ENCODE measurements around the gene KLLN. TPM values are rescaled to one million over a fixed set of nuclear protein-coding genes. Genes with fewer than 3 reads are reported as not detected.

KLLN gene
- total RNA-seq, 1 experiment from 2014 or later, result 2.0 TPM

GRCh38 chr10:87843714-87844113 is 19.6 kb downstream of the KLLN start:
- H2AFZ ChIP-seq (ENCODE audit: low read length), result no peak overlapping the region
- no peaks in the 10 kb centered on the region for H3K27me3 ChIP-seq (ENCODE audit: low read length)
- H3K9me2 ChIP-seq (replicated peaks; ENCODE audit: insufficient read depth, low read length), result no peaks in the 10 kb centered on the region
- H3K4me3 ChIP-seq (ENCODE audit: low read length), result no peak overlapping the region
- no peaks in the 10 kb centered on the region for H4K20me1 ChIP-seq (ENCODE audit: insufficient read depth, low read depth, low read length)
- no peaks in the 10 kb centered on the region for H3K79me2 ChIP-seq (ENCODE audit: low read length)
- H3K4me2 ChIP-seq (ENCODE audit: low read depth, low read length, poor library complexity, severe bottlenecking), result no peak overlapping the region
- no peaks in the 10 kb centered on the region for H3K36me3 ChIP-seq (ENCODE audit: insufficient read depth, low read length)
- no peak for DNase-seq
- no peak overlapping the region for H3K9ac ChIP-seq (ENCODE audit: low read length)
- H3K9me3 ChIP-seq (ENCODE audit: low read length), result no peaks in the 10 kb centered on the region
- H3K4me1 ChIP-seq (ENCODE audit: low read length), result no peaks in the 10 kb centered on the region
- H3K27ac ChIP-seq (ENCODE audit: low read length), result no peak overlapping the region

GRCh38 chr10:87842776-87843497 is 20.4 kb downstream of the KLLN start:
- Histone ChIP-seq H3K9me3 (ENCODE audit: low read length) (no peaks in the 10 kb centered on the region), H3K36me3 (ENCODE audit: insufficient read depth, low read length) (no peaks in the 10 kb centered on the region), H3K27me3 (ENCODE audit: low read length) (no peaks in the 10 kb centered on the region), H2AFZ (ENCODE audit: low read length) (no peak overlapping the region), H3K4me2 (ENCODE audit: low read depth, low read length, poor library complexity, severe bottlenecking) (no peak overlapping the region), H4K20me1 (ENCODE audit: insufficient read depth, low read depth, low read length) (no peaks in the 10 kb centered on the region), H3K79me2 (ENCODE audit: low read length) (no peaks in the 10 kb centered on the region), H3K4me1 (ENCODE audit: low read length) (no peaks in the 10 kb centered on the region), H3K9ac (ENCODE audit: low read length) (no peak overlapping the region), H3K9me2 (replicated peaks; ENCODE audit: insufficient read depth, low read length) (no peaks in the 10 kb centered on the region), H3K4me3 (ENCODE audit: low read length) (no peak overlapping the region), H3K27ac (ENCODE audit: low read length) (no peak overlapping the region)
- DNase-seq, result no peak

DNA sequence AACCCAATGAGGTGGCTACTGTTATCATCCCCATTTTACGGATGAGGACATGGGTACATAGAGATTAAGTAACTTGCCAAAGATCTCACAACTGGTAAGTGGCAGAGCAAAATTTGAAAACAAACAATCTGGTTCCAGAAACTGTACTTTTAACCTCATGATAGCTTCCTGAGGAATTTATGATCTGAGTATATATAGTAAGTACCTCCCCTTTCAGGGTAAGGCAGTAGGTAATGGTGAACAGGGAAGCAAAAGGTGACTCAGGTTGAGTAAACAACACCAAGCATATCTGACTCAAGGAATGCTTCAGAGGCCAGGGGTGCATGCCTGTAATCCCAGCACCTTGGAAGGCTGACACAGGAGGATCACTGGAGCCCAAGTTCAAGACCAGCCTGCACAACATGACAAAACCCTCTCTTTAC is 21.1 kb downstream of the KLLN start:
- Histone ChIP-seq H3K9me3 (ENCODE audit: low read length) (no peaks in the 10 kb centered on the region), H3K36me3 (ENCODE audit: insufficient read depth, low read length) (no peaks in the 10 kb centered on the region), H2AFZ (ENCODE audit: low read length) (no peak overlapping the region), H3K4me1 (ENCODE audit: low read length) (no peaks in the 10 kb centered on the region; the same call in 1 of the 2 replicates), H3K9me2 (replicated peaks; ENCODE audit: insufficient read depth, low read length) (no peaks in the 10 kb centered on the region), H3K79me2 (ENCODE audit: low read length) (no peaks in the 10 kb centered on the region), H3K9ac (ENCODE audit: low read length) (no peak overlapping the region), H4K20me1 (ENCODE audit: insufficient read depth, low read depth, low read length) (no peaks in the 10 kb centered on the region), H3K27ac (ENCODE audit: low read length) (no peak overlapping the region), H3K4me2 (ENCODE audit: low read depth, low read length, poor library complexity, severe bottlenecking) (no peak overlapping the region), H3K4me3 (ENCODE audit: low read length) (no peak overlapping the region), H3K27me3 (ENCODE audit: low read length) (no peaks in the 10 kb centered on the region)
- DNase-seq, result no peak

DNA sequence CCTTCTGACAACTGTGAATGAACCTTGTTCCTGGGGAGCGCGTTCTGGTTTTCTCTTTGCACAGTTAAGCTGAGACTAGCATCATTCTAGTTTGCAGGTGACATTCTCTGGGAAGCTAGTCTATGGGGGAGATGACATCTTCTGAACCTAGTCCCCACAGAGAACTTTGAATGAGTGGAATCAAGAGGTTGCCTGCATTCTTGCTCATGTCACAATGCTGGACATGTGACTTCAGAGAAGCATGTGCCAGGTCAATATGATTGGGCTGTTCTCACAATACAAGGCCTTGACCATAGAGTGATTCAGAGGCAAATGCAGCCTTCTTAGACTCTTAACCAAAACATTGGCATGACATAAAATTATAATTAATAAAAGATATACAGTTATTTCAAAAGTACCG is 22.1 kb downstream of the KLLN start:
- Histone ChIP-seq H3K79me2 (ENCODE audit: low read length) (no peaks in the 10 kb centered on the region), H3K4me2 (ENCODE audit: low read depth, low read length, poor library complexity, severe bottlenecking) (no peak overlapping the region), H3K9me3 (ENCODE audit: low read length) (no peaks in the 10 kb centered on the region), H4K20me1 (ENCODE audit: insufficient read depth, low read depth, low read length) (no peaks in the 10 kb centered on the region), H3K4me3 (ENCODE audit: low read length) (no peak overlapping the region), H2AFZ (ENCODE audit: low read length) (no peak overlapping the region), H3K4me1 (ENCODE audit: low read length) (no peaks in the 10 kb centered on the region; the same call in 1 of the 2 replicates), H3K9me2 (replicated peaks; ENCODE audit: insufficient read depth, low read length) (no peaks in the 10 kb centered on the region), H3K27ac (ENCODE audit: low read length) (no peak overlapping the region), H3K36me3 (ENCODE audit: insufficient read depth, low read length) (no peaks in the 10 kb centered on the region), H3K27me3 (ENCODE audit: low read length) (no peaks in the 10 kb centered on the region), H3K9ac (ENCODE audit: low read length) (no peak overlapping the region)
- DNase-seq, result no peak

GRCh38 chr10:87838650-87839049 is 24.7 kb downstream of the KLLN start:
- Histone ChIP-seq H3K4me3 (ENCODE audit: low read length) (no peak overlapping the region), H3K4me1 (ENCODE audit: low read length) (no peaks in the 10 kb centered on the region; the same call in 1 of the 2 replicates), H3K4me2 (ENCODE audit: low read depth, low read length, poor library complexity, severe bottlenecking) (no peak overlapping the region), H3K27me3 (ENCODE audit: low read length) (no peaks in the 10 kb centered on the region), H3K9me3 (ENCODE audit: low read length) (no peaks in the 10 kb centered on the region), H3K27ac (ENCODE audit: low read length) (no peak overlapping the region), H3K79me2 (ENCODE audit: low read length) (no peaks in the 10 kb centered on the region), H3K9ac (ENCODE audit: low read length) (no peak overlapping the region), H3K36me3 (ENCODE audit: insufficient read depth, low read length) (no peaks in the 10 kb centered on the region), H4K20me1 (ENCODE audit: insufficient read depth, low read depth, low read length) (no peaks in the 10 kb centered on the region), H3K9me2 (replicated peaks; ENCODE audit: insufficient read depth, low read length) (no peaks in the 10 kb centered on the region), H2AFZ (ENCODE audit: low read length) (no peak overlapping the region)
- DNase-seq, result no peak

- Histone ChIP-seq H3K4me2 (ENCODE audit: low read depth, low read length, poor library complexity, severe bottlenecking) (no peak overlapping the region), H3K9me2 (replicated peaks; ENCODE audit: insufficient read depth, low read length) (no peaks in the 10 kb centered on the region), H3K36me3 (ENCODE audit: insufficient read depth, low read length) (no peaks in the 10 kb centered on the region), H3K79me2 (ENCODE audit: low read length) (no peaks in the 10 kb centered on the region), H3K9ac (ENCODE audit: low read length) (no peak overlapping the region), H4K20me1 (ENCODE audit: insufficient read depth, low read depth, low read length) (no peaks in the 10 kb centered on the region), H3K4me1 (ENCODE audit: low read length) (no peaks in the 10 kb centered on the region; the same call in 1 of the 2 replicates), H3K9me3 (ENCODE audit: low read length) (no peaks in the 10 kb centered on the region), H3K27ac (ENCODE audit: low read length) (no peak overlapping the region), H3K4me3 (ENCODE audit: low read length) (no peak overlapping the region), H3K27me3 (ENCODE audit: low read length) (no peaks in the 10 kb centered on the region), H2AFZ (ENCODE audit: low read length) (no peak overlapping the region)
- no peak for DNase-seq
Measured at GRCh38 chr10:87837445-87837844, 25.9 kb downstream of the KLLN start.

DNA sequence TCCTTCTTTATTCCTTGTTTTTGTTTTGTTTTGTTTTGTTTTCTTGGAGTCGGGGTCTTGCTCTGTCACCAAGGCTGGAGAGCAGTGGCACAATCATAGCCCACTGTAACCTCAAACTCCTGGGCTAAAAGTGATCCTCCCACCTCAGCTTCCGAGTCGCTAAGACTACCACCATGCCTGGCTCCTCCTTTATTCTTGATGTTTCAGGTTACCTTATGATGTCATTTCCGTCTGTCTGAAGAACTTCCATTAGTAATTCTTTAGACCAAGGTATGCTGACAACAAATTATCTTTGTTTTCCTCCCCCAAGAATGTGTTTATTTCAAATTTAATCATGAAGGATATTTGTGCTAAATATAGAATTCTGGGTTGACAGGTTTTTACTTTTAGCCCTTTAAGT is 27.2 kb downstream of the KLLN start:
- no peak overlapping the region for H3K27ac ChIP-seq (ENCODE audit: low read length)
- H3K36me3 ChIP-seq (ENCODE audit: insufficient read depth, low read length), result no peaks in the 10 kb centered on the region
- H2AFZ ChIP-seq (ENCODE audit: low read length), result no peak overlapping the region
- H3K4me1 ChIP-seq (ENCODE audit: low read length), result no peaks in the 10 kb centered on the region; the same call in 1 of the 2 replicates
- H3K4me3 ChIP-seq (ENCODE audit: low read length), result no peak overlapping the region
- H3K9ac ChIP-seq (ENCODE audit: low read length), result no peak overlapping the region
- no peaks in the 10 kb centered on the region for H3K79me2 ChIP-seq (ENCODE audit: low read length)
- H3K4me2 ChIP-seq (ENCODE audit: low read depth, low read length, poor library complexity, severe bottlenecking), result no peak overlapping the region
- no peaks in the 10 kb centered on the region for H3K27me3 ChIP-seq (ENCODE audit: low read length)
- H3K9me3 ChIP-seq (ENCODE audit: low read length), result no peaks in the 10 kb centered on the region
- H3K9me2 ChIP-seq (replicated peaks; ENCODE audit: insufficient read depth, low read length), result no peaks in the 10 kb centered on the region
- no peak for DNase-seq
- H4K20me1 ChIP-seq (ENCODE audit: insufficient read depth, low read depth, low read length), result no peaks in the 10 kb centered on the region

DNA sequence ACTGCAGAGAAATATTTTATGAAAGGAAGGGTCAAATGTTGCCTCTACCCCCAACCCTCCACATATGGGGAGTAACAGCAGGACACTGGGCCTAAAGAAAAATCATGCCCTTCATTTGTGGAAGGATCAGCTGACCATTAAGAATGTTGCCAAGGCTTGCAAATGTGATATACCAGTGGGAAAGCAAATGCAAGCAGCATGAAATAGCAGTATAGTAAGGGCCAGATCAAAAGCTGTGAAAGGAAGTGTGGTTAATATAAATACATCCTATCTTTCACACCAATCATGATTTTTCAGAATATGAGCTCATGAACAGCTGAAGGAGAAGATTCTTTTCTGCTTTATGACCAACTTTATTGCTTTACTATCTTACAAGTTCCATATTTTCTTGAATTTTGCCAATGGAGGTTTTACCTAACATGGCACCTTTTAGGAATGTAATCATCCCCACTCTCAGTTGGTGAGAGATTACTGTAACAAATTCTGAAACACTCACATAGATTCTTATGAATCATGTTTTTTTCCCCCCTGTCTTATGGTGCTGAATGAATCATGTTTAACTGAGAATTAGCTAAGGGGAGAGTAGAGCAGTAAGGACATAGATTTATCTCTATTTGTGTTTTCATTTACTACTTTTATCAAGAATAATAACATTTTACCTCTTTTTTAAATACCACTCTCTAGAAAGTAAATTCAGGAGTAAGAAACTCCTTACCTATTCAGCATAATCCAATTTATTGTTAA is 33.2 kb downstream of the KLLN start:
- H3K9me3 ChIP-seq (ENCODE audit: low read length), result no peaks in the 10 kb centered on the region
- H3K27ac ChIP-seq (ENCODE audit: low read length), result no peak overlapping the region
- H3K4me1 ChIP-seq (ENCODE audit: low read length), result no peaks in the 10 kb centered on the region
- no peaks in the 10 kb centered on the region for H4K20me1 ChIP-seq (ENCODE audit: insufficient read depth, low read depth, low read length)
- no peak overlapping the region for H2AFZ ChIP-seq (ENCODE audit: low read length)
- no peaks in the 10 kb centered on the region for H3K36me3 ChIP-seq (ENCODE audit: insufficient read depth, low read length)
- H3K4me3 ChIP-seq (ENCODE audit: low read length), result no peak overlapping the region
- no peaks in the 10 kb centered on the region for H3K27me3 ChIP-seq (ENCODE audit: low read length)
- H3K4me2 ChIP-seq (ENCODE audit: low read depth, low read length, poor library complexity, severe bottlenecking), result no peak overlapping the region
- H3K79me2 ChIP-seq (ENCODE audit: low read length), result no peaks in the 10 kb centered on the region
- no peak overlapping the region for H3K9ac ChIP-seq (ENCODE audit: low read length)
- no peaks in the 10 kb centered on the region for H3K9me2 ChIP-seq (replicated peaks; ENCODE audit: insufficient read depth, low read length)
- no peak for DNase-seq

Measured in Karpas-422 (cell line).